OCI-M2 (cell line): Measurements from ENCODE around the gene KRT26.

ENCODE experiments used
- DNase-seq: peaks from one replicate; lab custom pipeline; 2025; ENCODE audit not compliant: unreplicated experiment; lab: John Stamatoyannopoulos, UW

Gene KRT26

DNA sequence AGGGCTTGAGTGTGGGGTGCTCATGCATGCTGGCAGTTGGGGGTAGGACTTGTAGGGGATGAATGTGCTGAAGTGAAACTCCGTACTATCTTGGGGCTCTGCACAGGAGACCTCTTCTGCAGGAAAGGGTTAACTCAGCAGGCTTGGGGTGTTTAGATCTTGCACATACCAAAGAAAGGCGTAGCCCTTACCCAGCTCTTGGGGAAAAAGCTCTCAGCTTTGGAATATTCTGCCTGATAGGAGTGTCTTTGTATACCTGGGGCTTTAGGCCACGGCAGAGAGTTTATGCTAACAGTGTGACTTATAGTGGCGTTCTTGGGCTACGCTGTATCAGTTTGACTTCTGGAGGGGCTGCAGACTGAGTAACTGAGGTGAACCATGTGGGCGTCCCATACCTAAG is 38.0 kb downstream of the KRT26 start:
- no peak for DNase-seq

DNA sequence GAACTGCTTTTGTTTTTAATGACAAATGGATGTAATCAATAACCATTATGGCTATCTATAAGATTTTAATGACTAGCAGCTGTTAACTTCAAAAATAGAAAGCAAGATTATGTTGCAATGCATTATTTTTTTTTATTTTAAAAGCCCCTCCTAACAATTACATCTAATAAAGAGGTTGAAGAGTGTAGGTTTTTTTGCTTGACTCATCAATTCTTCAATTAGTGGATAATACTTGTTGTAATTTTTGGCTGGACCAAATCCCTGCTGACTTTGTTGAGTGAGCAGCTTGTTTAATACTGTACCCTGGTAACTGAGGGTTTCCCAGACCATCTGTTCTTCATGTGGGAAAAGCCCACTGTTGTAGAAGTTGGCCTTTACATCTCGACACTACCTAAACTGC is 41.0 kb downstream of the KRT26 start:
- DNase-seq, result no peak

DNA sequence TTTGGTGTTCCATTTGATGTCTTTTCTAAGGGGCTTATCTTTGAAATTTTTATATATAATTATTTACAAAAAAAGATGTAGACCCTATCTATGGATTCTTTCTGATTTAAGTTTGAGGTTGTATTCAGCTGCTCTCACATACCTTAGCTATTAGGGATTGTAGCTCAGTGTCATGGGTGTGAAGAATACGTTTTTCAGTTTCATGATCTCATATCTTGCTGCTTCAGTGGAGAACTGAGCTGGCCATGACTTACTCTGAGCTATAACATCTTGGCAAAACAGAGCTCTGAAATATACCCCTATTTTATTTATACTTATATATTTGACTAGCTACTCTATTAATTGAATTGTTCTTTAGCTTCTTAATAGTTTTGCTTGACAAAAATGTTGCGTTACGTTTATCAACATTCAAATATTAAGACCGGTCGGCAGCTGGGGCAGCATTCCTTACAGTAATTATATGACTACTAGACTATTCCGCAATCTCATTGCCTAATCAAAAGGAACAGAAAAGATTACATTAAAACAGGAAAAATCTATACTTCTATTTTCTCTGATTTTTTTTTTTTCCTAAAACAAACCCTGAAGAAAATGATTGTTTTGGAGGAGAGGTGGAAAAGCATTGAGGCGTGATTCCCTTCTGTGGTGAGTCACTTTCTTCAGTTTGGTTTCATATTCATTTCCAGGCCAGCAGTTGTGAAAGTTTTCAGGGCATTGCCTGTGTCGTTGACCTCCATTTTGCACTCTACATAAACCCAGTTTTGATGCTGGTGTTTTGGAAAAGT is 44.4 kb downstream of the KRT26 start:
- DNase-seq, result no peak

DNA sequence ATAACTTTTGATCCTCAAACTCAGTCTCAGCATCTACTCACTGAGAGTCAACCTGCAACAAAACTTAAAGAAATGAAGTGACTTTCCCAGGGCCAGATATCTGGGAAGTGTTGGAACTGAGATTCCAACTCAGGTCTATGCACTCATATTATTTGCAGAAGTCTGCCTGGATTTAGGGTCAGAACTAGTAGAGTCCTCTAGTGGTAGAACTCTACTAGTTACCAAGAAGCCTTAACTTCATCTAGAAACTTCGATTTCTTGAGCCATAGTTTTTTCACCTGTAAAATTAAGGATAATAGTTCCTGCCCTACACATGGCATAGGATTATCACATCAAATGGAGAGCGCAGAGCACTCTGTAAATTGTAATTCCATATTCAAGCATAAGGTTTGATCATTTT is 45.1 kb downstream of the KRT26 start:
- DNase-seq, result no peak

DNA sequence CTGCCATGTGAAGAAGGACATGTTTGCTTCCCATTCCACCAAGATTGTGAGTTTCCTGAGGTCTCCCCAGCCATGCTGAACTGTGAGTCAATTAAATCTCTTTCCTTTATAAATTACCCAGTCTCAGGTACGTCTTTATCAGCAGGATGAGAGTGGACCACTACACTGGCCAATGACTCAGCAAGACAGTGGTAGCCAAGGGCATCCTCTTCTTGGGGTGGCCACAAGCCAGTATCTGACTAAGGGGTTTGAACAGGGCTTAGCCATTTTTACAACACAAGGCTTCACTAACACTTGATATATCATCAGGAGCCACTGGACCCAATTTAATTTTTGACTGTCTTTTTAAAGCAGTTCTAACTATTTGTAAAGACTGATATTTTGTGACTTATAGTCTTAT is 47.3 kb downstream of the KRT26 start:
- no peak for DNase-seq

DNA sequence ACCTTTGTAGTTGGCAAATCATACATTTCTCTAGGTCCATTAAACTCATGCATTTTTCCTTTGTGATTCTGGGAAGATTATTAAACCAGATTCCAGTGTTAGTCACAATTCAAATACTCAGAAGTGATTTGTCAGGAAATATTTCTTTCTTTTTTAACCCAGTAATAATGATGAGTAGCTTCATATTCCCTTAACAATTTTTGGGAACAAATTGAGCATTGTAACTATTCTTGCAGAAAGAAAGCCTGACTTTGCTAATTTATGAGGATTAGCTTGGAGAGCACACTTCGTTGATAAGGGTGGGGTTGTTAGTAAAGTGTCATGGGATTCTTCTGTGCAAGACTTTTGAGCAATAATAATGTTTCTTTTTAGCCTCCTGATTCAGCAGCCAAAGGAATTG is 49.8 kb downstream of the KRT26 start:
- DNase-seq, result no peak

DNA sequence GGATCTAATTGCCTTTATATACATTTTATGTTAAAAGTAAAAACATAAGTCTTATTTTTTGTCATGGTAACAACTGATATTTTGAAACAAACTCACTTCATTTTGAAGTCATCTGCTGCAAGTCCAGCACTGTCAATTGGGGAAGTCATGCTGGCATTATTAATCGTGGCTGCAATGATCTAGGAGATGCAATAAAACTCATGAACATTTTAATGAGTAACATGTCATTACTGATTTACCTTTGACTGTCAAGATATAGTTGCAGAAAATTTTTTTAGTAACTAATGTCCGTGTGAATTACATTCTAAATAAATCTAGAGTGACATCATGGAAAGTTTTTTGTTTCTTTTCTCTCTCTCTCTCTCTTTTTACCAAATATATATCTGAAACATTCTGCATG is 51.1 kb downstream of the KRT26 start:
- no peak for DNase-seq

DNA sequence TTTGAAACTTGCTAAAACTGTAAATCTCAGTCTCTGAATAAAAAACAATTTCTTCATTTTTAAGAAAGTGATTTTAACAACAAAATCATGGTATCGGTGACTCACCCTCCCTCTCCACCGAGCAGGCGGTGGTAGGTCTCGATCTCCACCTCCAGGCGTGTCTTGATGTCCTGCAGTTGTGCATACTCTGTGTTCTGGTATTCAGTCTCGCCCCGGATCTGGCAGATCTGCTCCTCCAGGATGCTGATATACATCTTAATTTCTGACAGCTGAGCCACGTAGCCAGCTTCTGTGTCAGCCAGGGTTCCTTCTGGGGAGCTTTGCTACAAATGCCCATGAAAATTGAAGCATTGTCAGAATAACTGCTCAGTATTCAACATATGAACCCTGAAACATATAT is 53.1 kb downstream of the KRT26 start:
- no peak for DNase-seq

DNA sequence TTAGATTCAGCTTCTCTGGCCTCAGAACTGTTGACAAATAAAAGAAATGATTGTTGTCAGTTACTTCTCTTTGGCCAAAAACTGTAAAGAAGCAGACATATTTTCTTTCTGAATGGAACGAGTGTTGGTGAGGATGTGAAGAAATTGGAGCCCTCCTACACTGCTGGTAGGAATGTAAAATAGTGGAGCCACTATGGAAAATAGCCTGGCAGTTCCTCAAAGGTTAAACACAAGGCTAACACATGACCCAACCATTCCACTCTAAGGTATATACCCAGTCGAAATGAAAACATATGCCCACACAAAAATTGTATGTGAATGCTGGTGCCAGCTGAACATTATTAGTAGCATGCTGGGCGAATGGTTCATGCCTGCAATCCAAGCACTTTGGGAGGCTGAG is 54.2 kb downstream of the KRT26 start:
- no peak for DNase-seq
